Liver (tissue), 3 donors: ENCODE results near the gene DIP2B.

Source experiments
- CTCF ChIP-seq: fragments of 150-350 bp; IDR thresholded peaks from 2 replicates; pipeline ENCODE4 v1.5.1; 2017; ENCODE audit warnings: improper control_type of control experiment, low read depth, low read length; ENCODE audit not compliant: missing input control
- FOXA2 ChIP-seq: IDR thresholded peaks from 2 replicates; pipeline ENCODE4 v1.6.1; 2016; ENCODE audit warnings: antibody characterized with exemption
- GABPA ChIP-seq, 2 donors: IDR thresholded peaks in 1 of 2; conservative IDR thresholded peaks in 1 of 2; 2 replicates each; pipeline ENCODE4 v1.6.1; 2016; ENCODE audit warnings: antibody characterized with exemption in 2 of 2, mild to moderate bottlenecking in 1 of 2, moderate library complexity in 1 of 2
- HNF4A ChIP-seq, 2 donors: conservative IDR thresholded peaks; 2 replicates each; pipeline ENCODE4 v1.6.1; 2016; ENCODE audit warnings: antibody characterized with exemption in 2 of 2, mild to moderate bottlenecking in 2 of 2
- MAX ChIP-seq: IDR thresholded peaks from 2 replicates; pipeline ENCODE4 v1.6.1; 2016; ENCODE audit warnings: antibody characterized with exemption
- NR2F2 ChIP-seq: IDR thresholded peaks from 2 replicates; pipeline ENCODE4 v1.6.1; 2016; ENCODE audit warnings: antibody characterized with exemption
- RAD21 ChIP-seq, 2 donors: IDR thresholded peaks; 2 replicates each; pipeline ENCODE4 v1.6.1; 2016; ENCODE audit warnings: antibody characterized with exemption in 2 of 2, mild to moderate bottlenecking in 2 of 2
- ZBTB33 ChIP-seq: IDR thresholded peaks from 2 replicates; pipeline ENCODE4 v1.6.1; 2016; ENCODE audit warnings: antibody characterized with exemption
- donor health status: healthy.
- donor health status: healthy.

GRCh38 chr12:50477241-50477832 is 27.4 kb upstream of the DIP2B start:
- TF ChIP-seq CTCF, result no peak
- no peak for TF ChIP-seq RAD21 (IDR thresholded peaks at IDR 0.05)
- no peak for TF ChIP-seq NR2F2
- TF ChIP-seq GABPA (IDR thresholded peaks at IDR 0.05 in 1 of 2, conservative IDR thresholded peaks at IDR 0.05 in 1 of 2), result no peak
- TF ChIP-seq HNF4A (conservative IDR thresholded peaks at IDR 0.05), result no peak
- TF ChIP-seq ZBTB33, result no peak
- TF ChIP-seq MAX, result no peak
- TF ChIP-seq FOXA2, result no peak
